Stimulated activated naive CD4-positive, alpha-beta T cell treated with Interleukin-2 at 50 U/mL for 16 hours (primary cell): ENCODE measurements around the gene ASPG.

Experiments used
- DNase-seq: peaks from one replicate; lab custom pipeline; 2025; lab: John Stamatoyannopoulos, UW

Gene ASPG

DNA sequence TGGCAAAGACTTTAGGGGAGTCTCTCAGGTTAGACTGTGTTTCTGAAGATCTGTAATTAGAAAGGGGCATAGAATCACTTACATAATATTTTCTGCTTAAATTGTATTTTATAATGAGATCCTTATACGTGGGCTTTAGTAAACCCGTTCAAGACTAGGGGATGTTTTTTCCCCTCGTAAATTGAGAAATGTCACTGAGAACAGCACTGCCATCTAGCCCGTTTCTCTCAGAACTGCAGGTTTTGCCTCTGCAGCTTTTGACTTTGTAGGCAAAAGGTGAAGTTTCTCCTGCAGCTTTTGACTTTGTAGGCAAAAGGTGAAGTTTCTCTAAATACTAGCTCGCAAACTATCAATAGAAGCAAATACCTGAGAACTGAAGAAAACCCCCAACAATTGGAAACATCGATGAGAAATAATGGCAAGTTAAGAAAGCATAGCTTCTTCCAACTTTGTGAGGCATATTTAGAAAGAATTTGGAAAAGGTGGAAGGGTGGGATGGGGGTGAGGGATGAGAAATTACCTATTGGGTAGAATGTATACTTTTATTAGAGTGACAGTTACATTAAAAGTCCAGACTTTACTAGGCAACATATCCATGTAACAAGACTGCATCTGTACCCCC is 9.9 kb upstream of the ASPG start:
- DNase-seq, result no peak

DNA sequence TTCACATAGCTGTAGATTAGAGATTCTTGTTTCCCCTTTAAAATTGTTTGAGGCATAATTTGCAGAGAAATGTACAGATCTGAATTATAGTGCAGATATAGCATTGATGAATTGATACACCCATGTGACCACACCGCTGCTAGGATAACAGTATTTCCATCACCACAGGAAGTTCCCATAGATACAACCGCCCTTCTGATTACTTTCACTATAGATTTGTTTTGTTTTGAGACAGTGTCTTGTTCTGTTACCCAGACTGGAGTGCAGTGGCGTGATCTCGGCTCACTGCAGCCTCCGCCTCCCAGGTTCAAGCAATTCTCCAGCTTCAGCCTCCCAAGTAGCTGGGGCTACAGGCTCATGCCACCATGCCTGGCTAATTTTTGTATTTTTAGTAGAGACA is 8.8 kb upstream of the ASPG start:
- no peak for DNase-seq

GRCh38 chr14:104078031-104078455 is 7.5 kb upstream of the ASPG start:
- peak; percentile 73 for DNase-seq

DNA sequence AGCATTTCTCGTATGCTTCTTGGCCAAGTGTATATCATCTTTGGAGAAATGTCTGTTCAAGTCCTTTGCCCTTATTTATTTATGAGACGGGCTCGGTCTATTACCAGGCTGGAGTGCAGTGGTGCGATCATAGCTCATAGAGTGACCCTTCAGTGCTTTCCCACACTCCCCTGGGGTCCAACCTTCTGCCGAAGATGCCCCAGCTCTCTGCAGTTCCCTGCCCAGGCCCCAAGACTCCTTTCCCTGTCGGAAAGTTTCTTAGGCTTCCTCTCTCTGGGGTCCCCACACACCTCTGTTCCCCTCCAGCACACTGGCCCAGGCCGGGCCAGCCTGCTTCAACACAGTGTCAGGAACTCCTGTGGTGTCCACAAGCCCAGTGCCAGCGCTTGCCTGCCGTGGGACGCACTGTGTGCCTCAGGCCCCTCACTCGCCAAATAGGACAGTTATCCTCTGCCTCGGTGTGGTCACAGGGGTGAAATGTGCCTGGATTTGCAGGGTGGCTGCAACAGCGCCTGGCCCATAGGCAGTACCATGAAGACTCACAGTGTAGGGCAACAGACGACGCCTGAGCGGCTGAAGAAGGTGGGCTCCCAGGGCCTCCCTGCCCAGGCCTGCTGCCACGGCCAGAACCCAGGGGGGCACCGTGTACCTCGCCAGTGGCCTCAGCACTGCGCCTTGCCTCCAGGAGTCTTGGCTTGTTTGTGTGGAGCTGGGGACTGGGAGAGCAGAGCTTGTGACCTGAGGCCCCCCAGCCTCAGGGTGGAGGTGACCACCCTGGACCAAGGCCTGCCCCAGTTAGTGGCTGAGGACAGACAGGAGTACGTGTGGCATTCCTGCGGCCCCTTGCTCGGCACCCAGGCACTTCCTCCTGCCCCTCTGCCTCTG is 4.9 kb upstream of the ASPG start:
- DNase-seq, result no peak

GRCh38 chr14:104081261-104081835 is 4.2 kb upstream of the ASPG start:
- DNase-seq, result no peak

GRCh38 chr14:104081951-104082464 is 3.5 kb upstream of the ASPG start:
- DNase-seq, result no peak

DNA sequence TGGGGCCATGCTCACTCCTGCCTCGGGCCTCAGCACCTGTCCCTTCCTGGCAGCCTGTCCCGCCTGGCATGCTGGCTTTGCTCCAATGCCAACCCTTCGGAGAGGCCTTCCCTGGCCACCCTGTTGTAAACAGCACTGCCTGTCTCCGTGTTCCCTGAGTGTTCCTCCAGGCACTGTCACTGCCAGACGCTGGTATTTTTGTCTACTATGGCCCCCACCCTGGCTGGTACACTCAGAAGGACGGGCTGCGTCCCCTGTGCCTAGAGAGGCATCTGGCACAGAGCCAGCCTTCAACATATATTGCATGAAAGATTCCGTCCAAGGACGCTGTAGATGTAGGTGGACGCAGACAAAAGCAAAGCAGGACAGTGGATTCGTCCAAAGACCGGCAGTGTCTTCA is 2.7 kb upstream of the ASPG start:
- no peak for DNase-seq

DNA sequence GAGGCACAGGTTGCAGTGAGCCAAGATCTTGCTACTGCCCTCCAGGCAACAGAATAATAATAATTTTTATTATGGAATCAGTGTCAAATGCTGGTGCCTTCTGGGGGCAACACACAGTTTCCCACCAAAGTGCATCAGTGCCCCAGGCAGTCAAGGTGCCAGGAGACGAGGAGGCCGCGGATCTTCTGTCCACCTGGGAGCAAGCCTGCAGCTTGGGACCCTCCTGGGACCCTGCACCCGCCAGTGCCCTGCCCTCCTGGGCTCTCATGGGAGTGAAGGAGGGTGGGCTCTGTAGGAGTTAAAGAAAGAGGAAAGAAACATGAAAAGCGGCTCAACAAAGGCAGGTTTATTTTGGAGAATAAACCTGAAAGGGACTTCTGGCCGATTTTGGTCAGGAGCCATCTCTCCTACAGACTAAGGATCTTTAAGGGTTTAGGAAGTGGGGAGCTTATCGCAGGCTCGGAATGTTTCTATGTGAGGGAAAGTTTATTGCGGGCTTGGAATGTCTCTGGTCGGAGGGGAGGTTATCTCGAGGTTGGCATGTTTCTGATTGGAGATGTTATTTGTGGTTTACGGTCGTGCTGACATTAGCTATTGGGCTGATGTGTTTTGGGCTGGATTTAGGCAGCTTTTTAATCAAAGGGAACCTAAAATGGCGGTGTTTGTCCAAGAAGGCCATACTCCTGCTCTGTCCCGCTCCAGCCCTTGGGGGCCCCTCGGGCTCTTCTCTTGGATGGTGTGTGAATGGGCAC is 1.1 kb upstream of the ASPG start:
- no peak for DNase-seq

DNA sequence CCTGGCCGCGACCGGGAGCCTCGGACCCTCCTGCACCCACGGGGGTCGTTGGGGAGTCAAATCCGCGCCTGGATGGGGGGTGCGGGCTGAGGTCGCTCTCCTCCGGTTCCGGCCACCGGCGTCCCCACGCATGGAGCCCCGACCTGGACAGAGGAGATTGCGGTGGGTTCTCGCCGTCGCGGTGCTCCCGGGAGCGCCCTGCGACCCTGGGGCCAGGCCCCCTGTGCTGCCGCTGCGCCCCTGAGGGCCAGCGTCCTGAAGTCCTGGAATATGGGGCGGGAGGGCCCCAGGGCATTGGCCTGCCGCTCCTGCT is 345 bp downstream of the ASPG start:
- no peak for DNase-seq

GRCh38 chr14:104086210-104086660 is 735 bp downstream of the ASPG start:
- no peak for DNase-seq

GRCh38 chr14:104086661-104087461 is 1.4 kb downstream of the ASPG start:
- DNase-seq, result no peak

GRCh38 chr14:104087505-104087904 is 2.0 kb downstream of the ASPG start:
- no peak for DNase-seq

GRCh38 chr14:104087981-104088850 is 2.7 kb downstream of the ASPG start:
- no peak for DNase-seq

- DNase-seq, result no peak
Measured at GRCh38 chr14:104090071-104090748, 4.7 kb downstream of the ASPG start.

DNA sequence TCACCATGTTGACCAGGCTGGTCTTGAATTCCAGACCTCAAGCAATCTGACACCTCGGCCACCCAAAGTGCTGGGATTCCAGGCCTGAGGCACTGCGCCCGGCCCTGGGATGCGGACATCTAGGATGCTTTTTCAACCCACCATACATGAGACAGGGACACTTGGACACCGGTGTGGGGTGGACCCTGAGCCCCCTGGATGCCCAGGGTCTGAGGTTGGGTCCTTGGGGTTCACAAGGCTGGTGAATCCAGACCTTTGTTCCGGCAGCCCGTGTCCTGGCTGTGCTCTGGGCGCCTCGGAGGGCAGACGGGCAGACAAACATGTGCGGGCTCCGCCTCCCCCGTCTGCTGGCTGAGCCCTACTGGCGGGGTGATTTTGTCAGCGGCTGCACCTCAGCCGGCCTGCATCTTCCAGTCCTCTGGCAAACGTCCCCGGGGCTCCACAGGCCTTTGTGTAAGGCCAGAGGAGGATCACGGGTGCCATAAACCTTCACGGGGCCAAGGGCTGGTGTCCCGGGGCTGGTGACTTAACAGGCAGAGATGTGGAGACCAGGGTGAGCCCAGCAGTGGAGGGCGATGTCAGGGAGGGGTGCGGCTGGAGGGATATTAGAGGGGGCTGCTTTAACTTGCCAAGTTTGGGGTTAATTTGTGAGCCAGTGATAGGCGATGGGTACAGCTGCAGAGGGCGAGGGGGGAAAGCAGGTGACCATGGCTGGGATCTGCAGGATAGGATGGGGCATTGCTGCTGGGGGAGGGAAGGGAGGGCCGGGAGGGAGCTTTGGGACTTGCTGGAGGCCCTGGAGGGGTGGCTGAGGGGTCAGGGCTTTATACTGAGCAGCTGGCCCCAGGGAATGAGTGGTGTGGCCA is 5.8 kb downstream of the ASPG start:
- DNase-seq, result no peak

- no peak for DNase-seq
Measured at GRCh38 chr14:104091927-104092771, 6.6 kb downstream of the ASPG start.

GRCh38 chr14:104092931-104093365 is 7.4 kb downstream of the ASPG start:
- DNase-seq, result no peak
